BE2C (cell line): ENCODE measurements around the gene CATSPERZ.

Source experiments
- DNase-seq: peaks from one replicate; pipeline ENCODE4 v3.0.0-alpha.2; 2020
- H3K27me3 ChIP-seq: fragments of 250-450 bp; sonication (Bioruptor Pico); 2 replicates; pipeline ENCODE4 v1.5.1; 2020; ENCODE audit warnings: mild to moderate bottlenecking
- H3K36me3 ChIP-seq: fragments of 250-450 bp; sonication (Bioruptor Pico); 2 replicates; pipeline ENCODE4 v1.5.1; 2020; ENCODE audit warnings: mild to moderate bottlenecking
- H3K4me1 ChIP-seq: fragments of 250-450 bp; sonication (Bioruptor Pico); 2 replicates; pipeline ENCODE4 v1.5.1; 2020
- H3K4me3 ChIP-seq: 2 replicates; pipeline ENCODE4 v1.5.1; 2011; ENCODE audit warnings: low read depth, low read length
- H3K9me3 ChIP-seq: fragments of 250-450 bp; sonication (Bioruptor Pico); 2 replicates; pipeline ENCODE4 v1.5.1; 2020
- CTCF ChIP-seq: IDR thresholded peaks from 2 replicates; pipeline ENCODE4 v1.5.1; 2012; ENCODE audit warnings: mild to moderate bottlenecking, low read depth, low read length

Gene CATSPERZ

GRCh38 chr11:64340671-64341335 lies 40.6 kb downstream of the CATSPERZ start:
- Histone ChIP-seq H3K4me1 (no peaks in the 10 kb centered on the region), H3K27me3 (no peaks in the 10 kb centered on the region), H3K9me3 (no peaks in the 10 kb centered on the region), H3K36me3 (no peaks in the 10 kb centered on the region), H3K4me3 (no peak overlapping the region)
- no peak for TF ChIP-seq CTCF
- DNase-seq = peak; percentile 38

GRCh38 chr11:64341429-64341828 lies 41.3 kb downstream of the CATSPERZ start:
- Histone ChIP-seq H3K4me1 (no peaks in the 10 kb centered on the region), H3K4me3 (no peak overlapping the region), H3K9me3 (no peaks in the 10 kb centered on the region), H3K27me3 (no peaks in the 10 kb centered on the region), H3K36me3 (no peaks in the 10 kb centered on the region)
- no peak for DNase-seq
- TF ChIP-seq CTCF = no peak

GRCh38 chr11:64341851-64342791 lies 42.0 kb downstream of the CATSPERZ start:
- H3K27me3 ChIP-seq = no peaks in the 10 kb centered on the region
- peak; percentile 21; the same call in 1 of the 2 replicates for TF ChIP-seq CTCF
- no peaks in the 10 kb centered on the region for H3K4me1 ChIP-seq
- H3K9me3 ChIP-seq = no peaks in the 10 kb centered on the region
- no peaks in the 10 kb centered on the region for H3K36me3 ChIP-seq
- no peak overlapping the region for H3K4me3 ChIP-seq
- peak; percentile 74 for DNase-seq

- H3K27me3 ChIP-seq = no peaks in the 10 kb centered on the region
- no peaks in the 10 kb centered on the region for H3K4me1 ChIP-seq
- no peak overlapping the region for H3K4me3 ChIP-seq
- TF ChIP-seq CTCF = no peak
- H3K36me3 ChIP-seq = no peaks in the 10 kb centered on the region
- no peaks in the 10 kb centered on the region for H3K9me3 ChIP-seq
- DNase-seq = no peak
Observed at GRCh38 chr11:64342869-64343745, 42.9 kb downstream of the CATSPERZ start.

GRCh38 chr11:64343767-64344559 lies 43.8 kb downstream of the CATSPERZ start:
- no peaks in the 10 kb centered on the region for H3K27me3 ChIP-seq
- no peaks in the 10 kb centered on the region for H3K36me3 ChIP-seq
- no peaks in the 10 kb centered on the region for H3K9me3 ChIP-seq
- no peak for DNase-seq
- no peak overlapping the region for H3K4me3 ChIP-seq
- no peaks in the 10 kb centered on the region for H3K4me1 ChIP-seq
- peak; percentile 27 for TF ChIP-seq CTCF
